ENCODE results near the gene KCNJ1.

KCNJ1 gene

GRCh38 chr11:128892866-128893565 is 25.9 kb upstream of the KCNJ1 start:
- H3K4me3 ChIP-seq (ENCODE audit: low read length), result no peak overlapping the region
- H3K27me3 ChIP-seq (ENCODE audit: low read depth, low read length), result 0 out of 2 replicates have a peak, but pooled peaks cover 5% of the 10 kb centered on the region
- H4K20me1 ChIP-seq (ENCODE audit: insufficient read depth, low read length), result no peaks in the 10 kb centered on the region
- no peak overlapping the region for H2AFZ ChIP-seq (ENCODE audit: low read depth, low read length)
- no peaks in the 10 kb centered on the region for H3K4me1 ChIP-seq (ENCODE audit: low read length)
- H3K27ac ChIP-seq (ENCODE audit: low read length), result no peak overlapping the region
- TF ChIP-seq, protein P1, sequence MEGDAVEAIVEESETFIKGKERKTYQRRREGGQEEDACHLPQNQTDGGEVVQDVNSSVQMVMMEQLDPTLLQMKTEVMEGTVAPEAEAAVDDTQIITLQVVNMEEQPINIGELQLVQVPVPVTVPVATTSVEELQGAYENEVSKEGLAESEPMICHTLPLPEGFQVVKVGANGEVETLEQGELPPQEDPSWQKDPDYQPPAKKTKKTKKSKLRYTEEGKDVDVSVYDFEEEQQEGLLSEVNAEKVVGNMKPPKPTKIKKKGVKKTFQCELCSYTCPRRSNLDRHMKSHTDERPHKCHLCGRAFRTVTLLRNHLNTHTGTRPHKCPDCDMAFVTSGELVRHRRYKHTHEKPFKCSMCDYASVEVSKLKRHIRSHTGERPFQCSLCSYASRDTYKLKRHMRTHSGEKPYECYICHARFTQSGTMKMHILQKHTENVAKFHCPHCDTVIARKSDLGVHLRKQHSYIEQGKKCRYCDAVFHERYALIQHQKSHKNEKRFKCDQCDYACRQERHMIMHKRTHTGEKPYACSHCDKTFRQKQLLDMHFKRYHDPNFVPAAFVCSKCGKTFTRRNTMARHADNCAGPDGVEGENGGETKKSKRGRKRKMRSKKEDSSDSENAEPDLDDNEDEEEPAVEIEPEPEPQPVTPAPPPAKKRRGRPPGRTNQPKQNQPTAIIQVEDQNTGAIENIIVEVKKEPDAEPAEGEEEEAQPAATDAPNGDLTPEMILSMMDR (IDR thresholded peaks at IDR 0.05; ENCODE audit: low read depth, low read length), result no peak
- no peak for TF ChIP-seq EZH2phosphoT487 (IDR thresholded peaks at IDR 0.05; ENCODE audit: low read depth)
- H3K36me3 ChIP-seq (replicated peaks; ENCODE audit: low read depth, low read length), result no peaks in the 10 kb centered on the region
- H3K9ac ChIP-seq (ENCODE audit: low read length), result no peak overlapping the region
- H3K9me3 ChIP-seq (ENCODE audit: insufficient read depth, low read length), result no peaks in the 10 kb centered on the region
- H3K79me2 ChIP-seq (ENCODE audit: low read length), result no peaks in the 10 kb centered on the region
- H3K4me2 ChIP-seq (ENCODE audit: low read length), result no peak overlapping the region

- H3K4me1 ChIP-seq (ENCODE audit: low read length), result no peaks in the 10 kb centered on the region
- H3K9me3 ChIP-seq (ENCODE audit: insufficient read depth, low read length), result no peaks in the 10 kb centered on the region
- no peak for TF ChIP-seq EZH2phosphoT487 (IDR thresholded peaks at IDR 0.05; ENCODE audit: low read depth)
- TF ChIP-seq, protein P1 (IDR thresholded peaks at IDR 0.05; ENCODE audit: low read depth, low read length), result no peak
- no peak overlapping the region for H3K9ac ChIP-seq (ENCODE audit: low read length)
- no peak overlapping the region for H3K4me2 ChIP-seq (ENCODE audit: low read length)
- H3K27ac ChIP-seq (ENCODE audit: low read length), result no peak overlapping the region
- H3K27me3 ChIP-seq (ENCODE audit: low read depth, low read length), result 0 out of 2 replicates have a peak, but pooled peaks cover 8% of the 10 kb centered on the region
- H2AFZ ChIP-seq (ENCODE audit: low read depth, low read length), result no peak overlapping the region
- H4K20me1 ChIP-seq (ENCODE audit: insufficient read depth, low read length), result no peaks in the 10 kb centered on the region
- no peak overlapping the region for H3K4me3 ChIP-seq (ENCODE audit: low read length)
- H3K79me2 ChIP-seq (ENCODE audit: low read length), result no peaks in the 10 kb centered on the region
- no peaks in the 10 kb centered on the region for H3K36me3 ChIP-seq (replicated peaks; ENCODE audit: low read depth, low read length)
Observed at GRCh38 chr11:128891913-128892398, 24.9 kb upstream of the KCNJ1 start.

DNA sequence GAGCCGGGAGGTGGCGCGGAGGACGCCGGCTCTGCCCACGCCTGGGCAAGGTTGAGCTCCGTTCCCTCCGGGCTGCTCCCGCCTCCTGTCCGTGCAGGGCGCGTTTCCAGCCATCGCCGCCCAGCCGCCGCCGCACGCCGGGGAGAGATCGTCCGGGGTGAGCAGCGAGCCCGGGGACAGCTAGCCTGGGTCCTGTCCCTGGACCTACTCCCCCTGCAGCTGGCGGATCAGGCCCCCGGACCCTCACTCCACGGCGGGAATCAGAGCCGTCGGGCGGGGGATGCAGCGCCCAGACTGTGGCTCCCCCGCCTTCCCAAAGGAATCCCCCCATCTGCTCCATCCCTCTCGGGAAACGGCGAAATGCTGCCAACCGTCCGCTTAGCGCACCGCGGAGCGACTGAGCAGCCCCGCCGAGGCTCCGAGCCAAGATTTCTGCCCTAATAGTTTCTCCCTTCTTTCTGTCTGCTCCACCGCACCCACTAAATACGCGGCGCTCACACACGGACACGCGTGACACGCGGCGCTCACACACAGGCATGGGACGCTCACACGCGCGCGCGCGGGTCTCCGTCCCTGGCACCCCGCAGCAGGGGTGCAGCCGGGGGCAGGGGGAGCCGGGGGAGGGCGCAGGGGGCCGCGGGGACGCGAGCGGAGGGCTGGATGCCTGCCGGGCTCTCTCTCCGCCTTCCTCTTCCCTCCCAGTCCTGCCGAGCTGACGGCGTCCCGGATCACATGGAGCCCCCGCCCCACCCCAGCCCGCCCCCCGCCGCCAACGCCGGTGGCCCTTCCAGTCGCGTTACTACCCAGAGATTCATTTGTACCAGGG is 23.7 kb upstream of the KCNJ1 start, which contains the start of gene KCNJ5:
KCNJ5 (plus strand) TSS at position 814 of the 826 bp plus-strand sequence. CDS start 19,918 bp downstream, outside the sequence.
- TF ChIP-seq, protein P1 (IDR thresholded peaks at IDR 0.05; ENCODE audit: low read depth, low read length), result no peak
- no peak for TF ChIP-seq EZH2phosphoT487 (IDR thresholded peaks at IDR 0.05; ENCODE audit: low read depth)
- no peak within 1 kb of the TSS for H2AFZ ChIP-seq (ENCODE audit: low read depth, low read length)
- no peak within 1 kb of the TSS for H3K4me3 ChIP-seq (ENCODE audit: low read length)
- H3K27me3 ChIP-seq (ENCODE audit: low read depth, low read length), result 0 out of 2 replicates have a peak, but pooled peaks cover 12% of the 10 kb centered on the region
- no peaks in the 10 kb centered on the region for H3K4me1 ChIP-seq (ENCODE audit: low read length)
- H3K4me2 ChIP-seq (ENCODE audit: low read length), result no peak within 1 kb of the TSS
- H3K79me2 ChIP-seq (ENCODE audit: low read length), result no peaks in the 10 kb centered on the region
- H3K36me3 ChIP-seq (replicated peaks; ENCODE audit: low read depth, low read length), result no peaks in the 10 kb centered on the region
- H4K20me1 ChIP-seq (ENCODE audit: insufficient read depth, low read length), result no peaks in the 10 kb centered on the region
- no peak within 1 kb of the TSS for H3K9ac ChIP-seq (ENCODE audit: low read length)
- H3K27ac ChIP-seq (ENCODE audit: low read length), result no peak within 1 kb of the TSS
- no peaks in the 10 kb centered on the region for H3K9me3 ChIP-seq (ENCODE audit: insufficient read depth, low read length)

GRCh38 chr11:128890216-128890542 is 23.1 kb upstream of the KCNJ1 start:
- Histone ChIP-seq H3K4me3 (ENCODE audit: low read length) (no peak overlapping the region), H3K36me3 (replicated peaks; ENCODE audit: low read depth, low read length) (no peaks in the 10 kb centered on the region), H3K27me3 (ENCODE audit: low read depth, low read length) (0 out of 2 replicates have a peak, but pooled peaks cover 12% of the 10 kb centered on the region), H2AFZ (ENCODE audit: low read depth, low read length) (no peak overlapping the region), H3K9me3 (ENCODE audit: insufficient read depth, low read length) (no peaks in the 10 kb centered on the region), H3K4me2 (ENCODE audit: low read length) (no peak overlapping the region), H4K20me1 (ENCODE audit: insufficient read depth, low read length) (no peaks in the 10 kb centered on the region), H3K27ac (ENCODE audit: low read length) (no peak overlapping the region), H3K9ac (ENCODE audit: low read length) (no peak overlapping the region), H3K79me2 (ENCODE audit: low read length) (no peaks in the 10 kb centered on the region), H3K4me1 (ENCODE audit: low read length) (no peaks in the 10 kb centered on the region)
- TF ChIP-seq, protein P1 (IDR thresholded peaks at IDR 0.05; ENCODE audit: low read depth, low read length), result no peak
- TF ChIP-seq EZH2phosphoT487 (IDR thresholded peaks at IDR 0.05; ENCODE audit: low read depth), result no peak
